SK-N-DZ (cell line): ENCODE measurements around the gene PSMG3. TPM values are rescaled to one million over a fixed set of nuclear protein-coding genes. Genes with fewer than 3 reads are reported as not detected.
A peak's percentile ranks its signal among the peaks of the same experiment; 100 is the strongest.

Source experiments
- DNase-seq: peaks from one replicate; pipeline ENCODE4 v3.0.0-alpha.2; 2015; ENCODE audit warnings: low spot score
- polyA plus RNA-seq, 2 experiments: library from polyadenylated mRNA; depleted of rRNA; stranded (reverse); fragments of >200 nt; gene quantifications; 2 replicates each; pipeline ENCODE4 v1.2.3, GENCODE V29; 2014

PSMG3 gene
- polyA plus RNA-seq (2014; cell fraction: cytosol; rRNA removed), result 114 and 158 TPM in 2 replicates
- polyA plus RNA-seq (2014; cell fraction: nucleus; rRNA removed), result 124 and 138 TPM in 2 replicates

- DNase-seq, result peak; percentile 85
These were observed at the start of gene PSMG3 for GRCh38 chr7:1569833-1570632. Gene PSMG3 (minus strand): TSS chr7:1570032. CDS start chr7:1569339, 693 bp downstream.

GRCh38 chr7:1618475-1618874 lies 48.6 kb upstream of the PSMG3 start:
- no peak for DNase-seq

GRCh38 chr7:1617957-1618356 lies 48.1 kb upstream of the PSMG3 start:
- no peak for DNase-seq

- DNase-seq, result no peak
These were observed 46.9 kb upstream of the PSMG3 start for GRCh38 chr7:1616741-1617140.

GRCh38 chr7:1611708-1612241 lies 41.9 kb upstream of the PSMG3 start:
- no peak for DNase-seq

GRCh38 chr7:1610678-1611302 lies 41.0 kb upstream of the PSMG3 start:
- no peak for DNase-seq

GRCh38 chr7:1610013-1610677 lies 40.3 kb upstream of the PSMG3 start:
- DNase-seq, result no peak

GRCh38 chr7:1609023-1609422 lies 39.2 kb upstream of the PSMG3 start:
- no peak for DNase-seq

GRCh38 chr7:1608318-1608717 lies 38.5 kb upstream of the PSMG3 start:
- no peak for DNase-seq

- no peak for DNase-seq
These were observed 37.9 kb upstream of the PSMG3 start for GRCh38 chr7:1607696-1608095.

GRCh38 chr7:1607001-1607400 lies 37.2 kb upstream of the PSMG3 start:
- DNase-seq, result no peak

- no peak for DNase-seq
These were observed 34.6 kb upstream of the PSMG3 start for GRCh38 chr7:1604383-1604782.

- no peak for DNase-seq
These were observed 33.8 kb upstream of the PSMG3 start for GRCh38 chr7:1603346-1604225.

- no peak for DNase-seq
These were observed 32.6 kb upstream of the PSMG3 start for GRCh38 chr7:1602386-1602785.

- DNase-seq, result no peak
These were observed 32.1 kb upstream of the PSMG3 start for GRCh38 chr7:1601956-1602355.

GRCh38 chr7:1599640-1600395 lies 30.0 kb upstream of the PSMG3 start:
- DNase-seq, result no peak

- DNase-seq, result no peak
These were observed 29.3 kb upstream of the PSMG3 start for GRCh38 chr7:1598961-1599639.

- no peak for DNase-seq
These were observed 28.5 kb upstream of the PSMG3 start for GRCh38 chr7:1598286-1598685.

- DNase-seq, result no peak
These were observed 28.0 kb upstream of the PSMG3 start for GRCh38 chr7:1597791-1598190.
